D341Med (cell line): ENCODE results near the gene RAP1A.
"Not testable (repeated sequence)": the region's sequence is repeated elsewhere in the genome, so short reads cannot be mapped to it uniquely, and the experiment has no call there.

Source experiments
- DNase-seq: peaks from one replicate; pipeline ENCODE4 v3.0.0; 2012; ENCODE audit warnings: low spot score

The RAP1A gene

GRCh38 chr1:111630567-111630966 is 11.0 kb downstream of the RAP1A start:
- DNase-seq, result no peak

- DNase-seq, result no peak
Observed at GRCh38 chr1:111631502-111631901, 11.9 kb downstream of the RAP1A start.

GRCh38 chr1:111632771-111633170 is 13.2 kb downstream of the RAP1A start:
- not testable (repeated sequence) for DNase-seq

- DNase-seq, result no peak
Observed at GRCh38 chr1:111633736-111634247, 14.2 kb downstream of the RAP1A start.

GRCh38 chr1:111635324-111636009 is 15.9 kb downstream of the RAP1A start:
- DNase-seq, result no peak

- DNase-seq, result no peak
Observed at GRCh38 chr1:111638320-111638719, 18.7 kb downstream of the RAP1A start.

- DNase-seq, result no peak
Observed at GRCh38 chr1:111639602-111640198, 20.1 kb downstream of the RAP1A start.

- no peak for DNase-seq
Observed at GRCh38 chr1:111643097-111643496, 23.5 kb downstream of the RAP1A start.

GRCh38 chr1:111643696-111644095 is 24.1 kb downstream of the RAP1A start:
- DNase-seq, result no peak

- DNase-seq, result no peak
Observed at GRCh38 chr1:111644506-111644905, 24.9 kb downstream of the RAP1A start.

GRCh38 chr1:111647736-111648135 is 28.1 kb downstream of the RAP1A start:
- DNase-seq, result no peak

GRCh38 chr1:111648806-111649205 is 29.2 kb downstream of the RAP1A start:
- no peak for DNase-seq

- no peak for DNase-seq
Observed at GRCh38 chr1:111649227-111649626, 29.6 kb downstream of the RAP1A start.

GRCh38 chr1:111649648-111650047 is 30.1 kb downstream of the RAP1A start:
- DNase-seq, result no peak

GRCh38 chr1:111653709-111654108 is 34.1 kb downstream of the RAP1A start:
- DNase-seq, result no peak

- DNase-seq, result no peak
Observed at GRCh38 chr1:111654839-111655238, 35.2 kb downstream of the RAP1A start.

- peak; percentile 38 for DNase-seq
Observed at GRCh38 chr1:111656086-111657017, 36.8 kb downstream of the RAP1A start.

- no peak for DNase-seq
Observed at GRCh38 chr1:111658622-111659021, 39.0 kb downstream of the RAP1A start.

GRCh38 chr1:111660204-111661150 is 40.9 kb downstream of the RAP1A start:
- no peak for DNase-seq

GRCh38 chr1:111664652-111665051 is 45.1 kb downstream of the RAP1A start:
- DNase-seq, result no peak

- no peak for DNase-seq
Observed at GRCh38 chr1:111665497-111665896, 45.9 kb downstream of the RAP1A start.
